OCI-LY3 (cell line): ENCODE results near the gene MRPL4.

ENCODE experiments used
- H2AFZ ChIP-seq: fragments of 200-600, 300-600 bp; shearing (Covaris generic); 2 replicates; pipeline ENCODE4 v1.6.0; 2014; ENCODE audit warnings: antibody characterized with exemption, low read depth, low read length
- H3K27ac ChIP-seq: fragments of 200-600, 300-600 bp; sonication (generic); 2 replicates; pipeline ENCODE4 v1.5.1; 2014; ENCODE audit warnings: mild to moderate bottlenecking, low read length, moderate library complexity, mixed read lengths
- H3K27me3 ChIP-seq: fragments of 200-600, 300-600 bp; sonication (generic); 2 replicates; pipeline ENCODE4 v1.6.1; 2014; ENCODE audit warnings: low read depth, low read length, mixed read lengths
- H3K36me3 ChIP-seq: fragments of 200-600, 300-600 bp; sonication (generic); replicated peaks from 2 replicates; pipeline ENCODE3; 2014; ENCODE audit warnings: low read depth, low read length, mixed read lengths
- H3K4me1 ChIP-seq: fragments of 300-600, 200-600 bp; sonication (generic); 2 replicates; pipeline ENCODE4 v1.6.1; 2014; ENCODE audit warnings: low read length, mixed read lengths
- H3K4me2 ChIP-seq: fragments of 200-600, 300-600 bp; sonication (generic); 2 replicates; pipeline ENCODE4 v1.6.1; 2014; ENCODE audit warnings: low read length, mixed read lengths
- H3K4me3 ChIP-seq: fragments of 300-600, 200-600 bp; sonication (generic); 2 replicates; pipeline ENCODE4 v1.5.1; 2014; ENCODE audit warnings: antibody characterized with exemption, mild to moderate bottlenecking, low read length, moderate library complexity
- H3K79me2 ChIP-seq: fragments of 300-600, 200-600 bp; shearing (Covaris generic); 2 replicates; pipeline ENCODE4 v1.6.1; 2014; ENCODE audit warnings: mild to moderate bottlenecking, low read length, mixed read lengths
- H3K9ac ChIP-seq: fragments of 300-600, 200-600 bp; shearing (Covaris generic); 2 replicates; pipeline ENCODE4 v1.6.0; 2014; ENCODE audit warnings: mild to moderate bottlenecking, low read length, moderate library complexity
- H3K9me3 ChIP-seq: fragments of 200-600, 300-600 bp; shearing (Covaris generic); 2 replicates; pipeline ENCODE4 v1.6.1; 2014; ENCODE audit warnings: low read length, mixed read lengths; ENCODE audit not compliant: insufficient read depth
- H4K20me1 ChIP-seq: fragments of 200-600, 300-600 bp; sonication (generic); 2 replicates; pipeline ENCODE4 v1.6.1; 2016; ENCODE audit warnings: low read length, mixed read lengths; ENCODE audit not compliant: insufficient read depth
- EZH2phosphoT487 ChIP-seq: fragments of 200-600 bp; shearing (Covaris generic); IDR thresholded peaks from 2 replicates; pipeline ENCODE4 v1.6.1; 2018; ENCODE audit warnings: antibody characterized with exemption, mixed run types, low read depth
- TF ChIP-seq, protein P1 (sequence below): fragments of 200-600, 300-600 bp; sonication (generic); IDR thresholded peaks from 2 replicates; pipeline ENCODE4 v1.5.1; 2014; ENCODE audit warnings: antibody characterized with exemption, low read length, low read depth

The MRPL4 gene

GRCh38 chr19:10243606-10244005, 8.4 kb upstream of the MRPL4 start:
- peaks cover 52% of the 10 kb centered on the region for H3K4me1 ChIP-seq
- no peaks in the 10 kb centered on the region for H3K79me2 ChIP-seq
- no peaks in the 10 kb centered on the region for H3K36me3 ChIP-seq
- H4K20me1 ChIP-seq: no peaks in the 10 kb centered on the region
- H3K4me2 ChIP-seq: no peak overlapping the region
- no peaks in the 10 kb centered on the region for H3K9me3 ChIP-seq
- no peak for TF ChIP-seq EZH2phosphoT487
- TF ChIP-seq, protein P1, sequence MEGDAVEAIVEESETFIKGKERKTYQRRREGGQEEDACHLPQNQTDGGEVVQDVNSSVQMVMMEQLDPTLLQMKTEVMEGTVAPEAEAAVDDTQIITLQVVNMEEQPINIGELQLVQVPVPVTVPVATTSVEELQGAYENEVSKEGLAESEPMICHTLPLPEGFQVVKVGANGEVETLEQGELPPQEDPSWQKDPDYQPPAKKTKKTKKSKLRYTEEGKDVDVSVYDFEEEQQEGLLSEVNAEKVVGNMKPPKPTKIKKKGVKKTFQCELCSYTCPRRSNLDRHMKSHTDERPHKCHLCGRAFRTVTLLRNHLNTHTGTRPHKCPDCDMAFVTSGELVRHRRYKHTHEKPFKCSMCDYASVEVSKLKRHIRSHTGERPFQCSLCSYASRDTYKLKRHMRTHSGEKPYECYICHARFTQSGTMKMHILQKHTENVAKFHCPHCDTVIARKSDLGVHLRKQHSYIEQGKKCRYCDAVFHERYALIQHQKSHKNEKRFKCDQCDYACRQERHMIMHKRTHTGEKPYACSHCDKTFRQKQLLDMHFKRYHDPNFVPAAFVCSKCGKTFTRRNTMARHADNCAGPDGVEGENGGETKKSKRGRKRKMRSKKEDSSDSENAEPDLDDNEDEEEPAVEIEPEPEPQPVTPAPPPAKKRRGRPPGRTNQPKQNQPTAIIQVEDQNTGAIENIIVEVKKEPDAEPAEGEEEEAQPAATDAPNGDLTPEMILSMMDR: no peak
- no peak overlapping the region for H3K9ac ChIP-seq
- no peak overlapping the region for H3K27ac ChIP-seq
- H3K27me3 ChIP-seq: no peaks in the 10 kb centered on the region
- no peak overlapping the region for H3K4me3 ChIP-seq
- no peak overlapping the region for H2AFZ ChIP-seq

DNA sequence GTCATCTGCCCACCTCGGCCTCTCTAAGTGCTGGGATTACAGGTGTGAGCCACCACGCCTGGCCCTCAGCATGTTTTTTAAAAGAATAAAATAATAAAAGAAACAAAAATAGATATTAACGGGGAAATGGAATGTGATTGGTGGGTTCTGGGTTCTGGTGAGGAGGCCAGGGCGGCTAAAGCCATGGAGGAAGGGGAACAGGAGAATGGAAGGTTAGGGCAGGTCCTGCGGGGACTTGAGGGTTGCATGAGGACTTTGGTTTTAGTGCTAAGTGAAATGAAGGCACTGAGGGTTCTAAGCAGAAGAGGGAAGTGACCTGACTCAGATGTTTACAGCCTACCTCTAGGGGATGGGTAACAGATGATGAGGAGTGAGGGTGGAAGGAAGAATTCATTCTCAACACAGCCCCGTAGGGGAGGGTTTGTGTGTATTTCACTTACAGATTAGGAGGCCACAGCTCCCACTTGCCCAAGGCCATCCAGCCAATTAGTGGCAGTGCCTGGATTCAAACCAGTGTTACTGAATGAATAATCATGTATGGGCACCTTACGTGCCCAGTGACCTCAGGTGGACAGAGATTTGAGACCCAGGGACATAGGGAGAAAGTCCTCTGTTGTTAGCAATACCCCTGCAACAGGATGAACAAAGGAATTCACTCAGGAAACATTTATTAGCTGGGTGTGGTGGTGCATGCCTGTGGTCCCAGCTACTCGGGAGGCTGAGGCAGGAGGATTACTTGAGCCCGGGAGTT, 6.7 kb upstream of the MRPL4 start:
- Histone ChIP-seq H3K4me1 (peaks cover 39% of the 10 kb centered on the region), H3K27me3 (no peaks in the 10 kb centered on the region), H3K4me3 (no peak overlapping the region), H3K9me3 (no peaks in the 10 kb centered on the region), H4K20me1 (no peaks in the 10 kb centered on the region), H3K9ac (no peak overlapping the region; the same call in 1 of the 2 replicates), H3K27ac (peak overlapping the region; percentile 2; the same call in 1 of the 2 replicates), H3K4me2 (peak overlapping the region; percentile 32), H3K79me2 (no peaks in the 10 kb centered on the region), H3K36me3 (no peaks in the 10 kb centered on the region), H2AFZ (peak overlapping the region; percentile 13; the same call in 1 of the 2 replicates)
- no peak for TF ChIP-seq EZH2phosphoT487
- TF ChIP-seq, protein P1: no peak

- Histone ChIP-seq H3K27me3 (no peaks in the 10 kb centered on the region), H3K27ac (no peak overlapping the region), H3K36me3 (no peaks in the 10 kb centered on the region), H3K79me2 (no peaks in the 10 kb centered on the region), H3K4me2 (no peak overlapping the region), H3K9ac (no peak overlapping the region), H3K9me3 (no peaks in the 10 kb centered on the region), H3K4me3 (no peak overlapping the region), H2AFZ (no peak overlapping the region), H3K4me1 (peaks cover 42% of the 10 kb centered on the region), H4K20me1 (no peaks in the 10 kb centered on the region)
- TF ChIP-seq, protein P1: no peak
- TF ChIP-seq EZH2phosphoT487: no peak
Measured at GRCh38 chr19:10246511-10246910, 5.5 kb upstream of the MRPL4 start.

GRCh38 chr19:10252707-10253106, 693 bp downstream of the MRPL4 start:
- Histone ChIP-seq H3K4me1 (peaks cover 18% of the 10 kb centered on the region), H3K79me2 (peaks cover 27% of the 10 kb centered on the region), H3K9ac (peak overlapping the region; percentile 74), H3K4me3 (peak overlapping the region; percentile 81), H3K27ac (peak overlapping the region; percentile 34), H3K9me3 (no peaks in the 10 kb centered on the region), H3K36me3 (peaks cover 32% of the 10 kb centered on the region), H2AFZ (no peak overlapping the region), H3K27me3 (no peaks in the 10 kb centered on the region), H4K20me1 (no peaks in the 10 kb centered on the region), H3K4me2 (peak overlapping the region; percentile 96)
- TF ChIP-seq, protein P1: no peak
- TF ChIP-seq EZH2phosphoT487: no peak
